A549 (cell line): ENCODE measurements around the gene PCDHGC4.

Source experiments
- CHD4 ChIP-seq: fragments of 200-600 bp; sonication (generic); IDR thresholded peaks from 2 replicates; pipeline ENCODE4 v1.6.1; 2016; ENCODE audit warnings: antibody characterized with exemption, mild to moderate bottlenecking, borderline replicate concordance
- HDAC2 ChIP-seq: fragments of 200-600 bp; sonication (generic); IDR thresholded peaks from 2 replicates; pipeline ENCODE4 v1.6.1; 2016
- JUN ChIP-seq, 2 experiments: fragments of >200 bp; sonication (Bioruptor Twin); formaldehyde crosslinking; IDR thresholded peaks; 2 replicates in 1 of 2; 3 replicates in 1 of 2; pipeline ENCODE4 v1.6.1; 2016 to 2017
- JUNB ChIP-seq: fragments of >200 bp; sonication (Bioruptor Twin); formaldehyde crosslinking; IDR thresholded peaks from 2 replicates; pipeline ENCODE4 v1.6.1; 2016
- KDM1A ChIP-seq: fragments of 200-600 bp; sonication (generic); IDR thresholded peaks from 2 replicates; pipeline ENCODE4 v1.6.1; 2016; ENCODE audit warnings: low read depth, mild to moderate bottlenecking
- POLR2A ChIP-seq: IDR thresholded peaks from 2 replicates; pipeline ENCODE4 v1.6.1; 2012; ENCODE audit warnings: mild to moderate bottlenecking, low read length
- RAD21 ChIP-seq, 2 experiments: fragments of >200 bp in 1 of 2; sonication (Bioruptor Twin) in 1 of 2; formaldehyde crosslinking in 1 of 2; IDR thresholded peaks in 1 of 2; conservative IDR thresholded peaks in 1 of 2; 2 replicates in 1 of 2; 3 replicates in 1 of 2; pipeline ENCODE4 v1.6.1; 2012 to 2018; ENCODE audit warnings: inconsistent platforms in 1 of 2
- RFX5 ChIP-seq: fragments of 450-650 bp; IDR thresholded peaks from 2 replicates; pipeline ENCODE4 v1.7.1; 2014; ENCODE audit warnings: antibody characterized with exemption, mild to moderate bottlenecking, moderate library complexity
- TP53 ChIP-seq: fragments of 250-450 bp; sonication (Bioruptor Pico); IDR thresholded peaks from 2 replicates; pipeline ENCODE4 v1.5.0; 2021; ENCODE audit warnings: mild to moderate bottlenecking, moderate library complexity
- ZFP36 ChIP-seq: fragments of 450-650 bp; IDR thresholded peaks from 2 replicates; pipeline ENCODE4 v1.6.1; 2014; ENCODE audit warnings: borderline replicate concordance; ENCODE audit not compliant: partially characterized antibody
- TF ChIP-seq, protein P1 (sequence below): fragments of 250-450 bp; sonication (Bioruptor Pico); IDR thresholded peaks from 2 replicates; pipeline ENCODE4 v1.5.0; 2020; ENCODE audit warnings: low read depth, mild to moderate bottlenecking, moderate library complexity
- TF ChIP-seq, protein P2 (sequence below): fragments of >200 bp; sonication (Bioruptor Twin); formaldehyde crosslinking; IDR thresholded peaks from 3 replicates; pipeline ENCODE4 v1.5.1; 2016

DNA sequence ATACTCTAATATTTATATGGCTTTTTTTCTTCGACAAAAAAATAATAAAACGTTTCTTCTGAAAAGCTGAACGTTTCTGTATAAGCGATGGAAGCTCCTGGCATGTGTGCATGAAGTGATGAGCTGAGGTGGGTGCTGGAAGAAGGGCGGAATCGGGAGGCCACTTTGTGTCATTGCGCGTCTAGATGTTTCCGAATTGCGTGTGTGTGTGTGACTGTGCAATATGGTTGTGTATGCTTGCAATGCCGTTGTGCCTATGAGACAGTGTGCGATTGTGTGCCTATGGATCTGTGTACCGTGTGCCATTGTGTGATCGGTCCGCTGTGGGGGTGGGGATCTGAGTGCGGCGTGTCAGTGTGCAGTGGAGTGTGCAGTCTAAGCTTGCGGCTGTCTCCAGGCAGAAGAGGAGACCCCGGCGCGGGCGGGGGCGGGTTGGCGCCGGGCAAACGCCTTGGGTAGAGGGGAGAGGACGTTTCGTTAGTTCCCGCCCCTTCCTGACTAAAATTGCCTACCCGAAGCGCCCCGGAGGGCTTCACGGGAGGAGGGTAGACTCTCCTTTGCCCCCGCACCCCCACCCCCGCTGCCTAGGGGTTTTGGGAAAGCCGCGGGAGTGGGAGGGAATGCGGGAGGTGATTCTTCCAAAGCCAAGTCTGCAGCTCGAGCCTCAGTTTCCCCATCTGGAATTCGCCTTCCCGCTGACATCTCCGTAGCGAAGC, 28.2 kb downstream of the PCDHGC4 start:
- TF ChIP-seq JUN (IDR thresholded peaks at IDR 0.05): no peak
- no peak for TF ChIP-seq TP53 (CRISPR knock-in tag)
- TF ChIP-seq, protein P1, sequence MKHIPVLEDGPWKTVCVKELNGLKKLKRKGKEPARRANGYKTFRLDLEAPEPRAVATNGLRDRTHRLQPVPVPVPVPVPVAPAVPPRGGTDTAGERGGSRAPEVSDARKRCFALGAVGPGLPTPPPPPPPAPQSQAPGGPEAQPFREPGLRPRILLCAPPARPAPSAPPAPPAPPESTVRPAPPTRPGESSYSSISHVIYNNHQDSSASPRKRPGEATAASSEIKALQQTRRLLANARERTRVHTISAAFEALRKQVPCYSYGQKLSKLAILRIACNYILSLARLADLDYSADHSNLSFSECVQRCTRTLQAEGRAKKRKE: no peak
- TF ChIP-seq CHD4: no peak
- no peak for TF ChIP-seq RAD21 (conservative IDR thresholded peaks at IDR 0.05 in 1 of 2, IDR thresholded peaks at IDR 0.05 in 1 of 2)
- no peak for TF ChIP-seq KDM1A
- TF ChIP-seq RFX5: no peak
- no peak for TF ChIP-seq POLR2A
- no peak for TF ChIP-seq HDAC2
- TF ChIP-seq, protein P2, sequence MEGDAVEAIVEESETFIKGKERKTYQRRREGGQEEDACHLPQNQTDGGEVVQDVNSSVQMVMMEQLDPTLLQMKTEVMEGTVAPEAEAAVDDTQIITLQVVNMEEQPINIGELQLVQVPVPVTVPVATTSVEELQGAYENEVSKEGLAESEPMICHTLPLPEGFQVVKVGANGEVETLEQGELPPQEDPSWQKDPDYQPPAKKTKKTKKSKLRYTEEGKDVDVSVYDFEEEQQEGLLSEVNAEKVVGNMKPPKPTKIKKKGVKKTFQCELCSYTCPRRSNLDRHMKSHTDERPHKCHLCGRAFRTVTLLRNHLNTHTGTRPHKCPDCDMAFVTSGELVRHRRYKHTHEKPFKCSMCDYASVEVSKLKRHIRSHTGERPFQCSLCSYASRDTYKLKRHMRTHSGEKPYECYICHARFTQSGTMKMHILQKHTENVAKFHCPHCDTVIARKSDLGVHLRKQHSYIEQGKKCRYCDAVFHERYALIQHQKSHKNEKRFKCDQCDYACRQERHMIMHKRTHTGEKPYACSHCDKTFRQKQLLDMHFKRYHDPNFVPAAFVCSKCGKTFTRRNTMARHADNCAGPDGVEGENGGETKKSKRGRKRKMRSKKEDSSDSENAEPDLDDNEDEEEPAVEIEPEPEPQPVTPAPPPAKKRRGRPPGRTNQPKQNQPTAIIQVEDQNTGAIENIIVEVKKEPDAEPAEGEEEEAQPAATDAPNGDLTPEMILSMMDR: no peak
- TF ChIP-seq ZFP36: no peak
- no peak for TF ChIP-seq JUNB
